ENCODE measurements around the gene SMAD3.

GRCh38 chr15:67110361-67110781 is 45.0 kb downstream of the SMAD3 start:
- TF ChIP-seq CTCF (IDR thresholded peaks at IDR 0.05) (no peak), POLR2A (IDR thresholded peaks at IDR 0.05) (no peak)

Measured in body of pancreas (tissue), 4 donors.